Measurements from ENCODE around the gene PKNOX1. TPM values are rescaled to one million over a fixed set of nuclear protein-coding genes. Genes with fewer than 3 reads are reported as not detected.
"Not testable (repeated sequence)": the region's sequence is repeated elsewhere in the genome, so short reads cannot be mapped to it uniquely, and the experiment has no call there.

The PKNOX1 gene
- total RNA-seq, 2 experiments from 2014 or later, result 22.0 to 31.3 TPM

DNA sequence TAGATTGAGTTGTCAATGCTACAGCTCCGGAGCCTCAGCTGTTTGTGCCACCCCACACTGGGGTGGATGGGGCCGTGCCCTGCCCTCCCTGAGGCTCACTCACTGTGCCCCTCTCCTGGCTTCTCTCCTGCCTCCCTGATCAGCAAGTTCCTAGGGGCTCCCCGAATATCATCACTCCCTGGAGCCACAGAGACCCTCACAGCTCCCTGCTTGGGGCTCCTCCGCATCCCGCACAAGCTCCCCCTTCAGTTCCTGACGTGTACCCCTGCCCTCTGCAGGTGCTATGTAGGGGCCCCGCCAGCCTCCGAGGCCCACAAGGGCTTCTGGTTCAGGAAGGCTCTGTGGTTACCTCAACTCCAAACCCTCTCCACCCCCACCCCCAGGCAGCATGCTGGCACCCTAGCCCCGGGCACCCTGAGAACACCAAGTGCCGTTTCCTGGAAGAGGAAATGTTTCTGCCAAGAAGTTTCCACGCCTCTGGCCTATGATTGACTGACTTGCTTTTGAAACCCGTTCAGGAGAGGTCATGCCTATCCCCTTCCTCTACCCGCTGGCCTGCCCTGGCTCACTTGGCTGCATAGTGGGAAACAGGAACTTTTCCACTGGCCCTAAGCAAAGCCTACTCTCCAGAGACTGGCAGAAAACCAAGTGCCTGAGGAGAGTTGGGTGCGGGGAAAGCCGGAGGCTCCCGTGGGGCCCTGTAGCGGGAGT, 71.0 kb downstream of the PKNOX1 start:
- H3K27me3 Mint-ChIP-seq; H3K9me3 Mint-ChIP-seq (ENCODE audit: low read depth); H3K36me3 Mint-ChIP-seq; H3K4me3 Mint-ChIP-seq; DNase-seq; CTCF ChIA-PET; H3K27ac Mint-ChIP-seq; H3K4me1 Mint-ChIP-seq: not testable (repeated sequence)
- peak; percentile 51 for ATAC-seq

DNA sequence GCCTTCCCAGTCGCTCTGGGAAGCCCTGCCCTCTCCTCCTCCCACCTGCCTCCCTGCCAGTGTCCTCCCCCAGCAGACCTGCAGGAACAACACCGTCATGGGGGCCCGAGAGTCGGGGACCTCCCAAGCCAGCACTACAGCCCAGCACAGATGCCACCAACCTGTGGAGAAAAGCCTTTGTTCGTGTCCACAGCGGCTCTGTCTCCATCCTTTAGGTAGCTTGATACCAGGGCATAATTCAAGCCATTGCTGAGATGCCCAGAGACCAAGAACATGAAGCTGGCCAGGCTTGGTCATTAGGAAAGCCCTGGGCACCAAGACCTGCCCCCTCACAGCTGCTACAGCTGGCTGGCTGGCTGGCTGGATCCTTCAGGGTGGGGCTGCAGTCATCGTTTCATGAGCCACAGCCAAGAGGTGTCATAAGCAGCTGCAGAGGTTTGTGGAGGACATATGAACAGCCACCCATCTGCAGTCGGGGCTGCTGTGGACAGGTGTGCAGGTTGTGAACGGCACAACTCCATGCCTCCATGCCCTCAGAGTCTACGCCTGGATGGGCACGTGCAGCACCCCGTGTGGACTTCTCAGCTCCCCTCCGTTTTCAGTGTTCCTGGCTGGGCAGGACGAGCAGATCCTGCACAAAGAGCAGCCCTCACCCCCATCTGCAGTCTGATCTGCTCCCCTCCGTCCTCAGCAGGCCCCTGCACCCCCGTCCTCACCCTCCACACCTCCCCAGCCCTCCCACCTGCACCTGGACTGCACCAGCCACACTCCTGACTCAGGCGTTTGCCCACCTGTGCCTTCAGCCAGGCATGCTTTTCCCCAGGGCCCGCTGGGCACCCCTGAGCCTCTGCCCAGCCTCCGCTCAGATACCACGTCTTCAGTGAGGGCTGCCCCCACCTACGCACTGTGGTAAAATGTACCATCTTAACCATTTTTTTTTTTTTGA, 71.8 kb downstream of the PKNOX1 start:
- ATAC-seq; H3K36me3 Mint-ChIP-seq; DNase-seq; H3K9me3 Mint-ChIP-seq (ENCODE audit: low read depth); H3K4me3 Mint-ChIP-seq; H3K27ac Mint-ChIP-seq; CTCF ChIA-PET; H3K4me1 Mint-ChIP-seq; H3K27me3 Mint-ChIP-seq: not testable (repeated sequence)

DNA sequence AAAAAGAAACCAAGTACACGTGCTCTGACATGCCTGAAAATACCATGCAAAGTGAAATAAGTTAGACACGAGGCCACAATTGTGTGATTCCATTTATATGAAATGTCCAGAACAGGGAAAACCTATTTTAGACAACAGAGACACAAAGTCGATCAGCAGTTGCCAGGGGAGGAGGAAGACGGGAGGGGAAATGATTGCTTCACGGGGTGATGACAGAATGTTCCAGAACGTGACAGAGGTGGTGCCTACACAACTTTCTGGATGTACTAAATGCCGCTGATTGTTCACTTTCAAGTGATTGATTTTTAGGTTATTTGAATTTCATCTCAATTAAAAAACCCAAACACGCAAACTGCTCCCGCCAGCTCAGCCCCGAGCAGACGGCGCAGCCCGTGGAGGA, 78.8 kb downstream of the PKNOX1 start:
- H3K4me1 Mint-ChIP-seq; H3K4me3 Mint-ChIP-seq; CTCF ChIA-PET; H3K27me3 Mint-ChIP-seq; H3K36me3 Mint-ChIP-seq; ATAC-seq; H3K27ac Mint-ChIP-seq; H3K9me3 Mint-ChIP-seq (ENCODE audit: low read depth); DNase-seq: not testable (repeated sequence)

DNA sequence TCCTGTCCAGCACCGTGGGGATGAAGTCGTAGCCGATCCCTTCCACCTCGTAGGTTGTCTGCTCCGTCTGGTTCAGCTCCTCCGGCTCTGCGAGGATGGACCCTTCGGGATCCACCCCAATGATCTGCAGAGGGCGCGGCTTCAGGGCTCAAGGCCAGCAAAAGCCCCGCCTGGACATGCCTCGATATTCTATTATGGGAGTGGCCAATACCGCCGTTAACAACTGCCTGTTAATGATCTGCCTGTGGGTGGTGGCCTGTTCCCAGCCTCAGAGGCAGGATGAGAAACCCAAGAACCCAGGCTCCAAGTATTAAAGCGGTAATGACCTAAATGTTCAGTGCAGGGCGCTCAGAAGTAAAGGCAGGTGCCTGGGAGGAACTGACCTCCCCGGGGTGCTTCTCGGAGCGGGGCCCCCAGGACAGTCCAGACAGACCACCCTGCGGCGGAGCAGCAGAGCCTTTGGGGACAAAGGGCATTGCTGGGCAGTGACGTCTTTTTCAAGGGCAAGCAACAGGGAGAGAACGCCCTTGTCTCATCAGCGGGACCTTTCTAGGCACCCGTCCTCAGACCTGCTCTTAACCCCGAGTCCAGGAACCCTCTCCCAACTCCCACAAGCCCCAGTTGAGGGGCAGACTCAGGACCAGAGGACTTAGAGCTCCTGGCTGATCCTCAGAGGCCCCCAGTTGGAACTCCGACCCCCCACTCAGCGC, 88.7 kb downstream of the PKNOX1 start:
- H3K4me1 Mint-ChIP-seq; H3K27me3 Mint-ChIP-seq; ATAC-seq; CTCF ChIA-PET; H3K36me3 Mint-ChIP-seq; H3K27ac Mint-ChIP-seq; DNase-seq; H3K4me3 Mint-ChIP-seq; H3K9me3 Mint-ChIP-seq (ENCODE audit: low read depth): not testable (repeated sequence)

DNA sequence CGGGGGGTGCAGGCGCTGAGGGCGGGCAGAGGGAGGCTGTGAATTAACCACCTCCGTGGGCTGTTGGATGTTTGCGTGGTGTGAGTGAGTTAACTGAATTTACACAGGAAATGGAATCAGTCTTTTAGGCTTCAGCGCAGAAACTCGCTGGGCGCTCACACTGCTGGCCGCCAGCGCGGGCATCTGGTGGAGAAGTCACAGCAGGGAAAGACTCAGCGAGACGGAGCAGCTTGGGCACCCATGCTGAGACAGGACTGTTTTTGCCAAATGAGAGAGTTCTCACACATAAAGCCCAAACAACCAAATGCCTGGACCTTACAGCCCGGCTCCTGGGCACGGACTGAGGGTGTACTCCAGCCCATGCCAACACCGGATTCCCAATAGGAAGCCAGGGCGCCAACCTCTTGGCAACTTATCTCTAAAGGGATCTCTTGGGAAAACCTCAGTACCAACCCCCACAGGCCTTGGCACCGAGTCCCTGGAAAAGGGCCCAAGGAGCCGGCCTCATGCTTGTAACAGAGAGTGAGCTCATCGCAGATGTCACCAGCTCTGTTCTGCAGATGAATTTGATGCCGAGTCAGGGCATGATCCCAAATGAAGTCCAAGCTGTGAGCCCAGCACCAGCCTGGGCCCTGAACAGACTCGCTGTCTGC, 90.0 kb downstream of the PKNOX1 start:
- H3K9me3 Mint-ChIP-seq (ENCODE audit: low read depth); ATAC-seq; DNase-seq; H3K36me3 Mint-ChIP-seq; H3K27ac Mint-ChIP-seq; H3K4me1 Mint-ChIP-seq; H3K4me3 Mint-ChIP-seq; H3K27me3 Mint-ChIP-seq; CTCF ChIA-PET: not testable (repeated sequence)

DNA sequence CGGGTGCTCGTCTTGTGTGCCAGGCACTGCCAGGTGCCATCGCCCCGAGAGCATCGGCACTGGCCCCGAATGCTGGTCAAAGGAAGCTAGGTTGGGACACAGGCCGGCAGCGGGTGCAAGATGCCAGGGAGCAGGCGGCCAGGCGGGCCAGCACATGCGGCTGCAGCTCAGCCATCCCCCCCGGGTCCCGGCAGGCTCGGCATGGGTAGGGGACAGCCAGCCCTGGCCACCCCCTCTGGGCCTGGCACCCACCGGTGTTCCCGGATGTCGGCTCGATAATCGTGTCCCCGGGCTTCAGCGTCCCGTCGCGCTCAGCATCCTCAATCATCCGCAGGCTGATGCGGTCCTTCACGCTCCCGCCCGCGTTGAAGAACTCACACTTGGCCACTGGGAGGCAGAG, 91.6 kb downstream of the PKNOX1 start:
- H3K4me1 Mint-ChIP-seq; H3K27ac Mint-ChIP-seq; DNase-seq; ATAC-seq; CTCF ChIA-PET; H3K9me3 Mint-ChIP-seq (ENCODE audit: low read depth); H3K4me3 Mint-ChIP-seq; H3K36me3 Mint-ChIP-seq; H3K27me3 Mint-ChIP-seq: not testable (repeated sequence)

DNA sequence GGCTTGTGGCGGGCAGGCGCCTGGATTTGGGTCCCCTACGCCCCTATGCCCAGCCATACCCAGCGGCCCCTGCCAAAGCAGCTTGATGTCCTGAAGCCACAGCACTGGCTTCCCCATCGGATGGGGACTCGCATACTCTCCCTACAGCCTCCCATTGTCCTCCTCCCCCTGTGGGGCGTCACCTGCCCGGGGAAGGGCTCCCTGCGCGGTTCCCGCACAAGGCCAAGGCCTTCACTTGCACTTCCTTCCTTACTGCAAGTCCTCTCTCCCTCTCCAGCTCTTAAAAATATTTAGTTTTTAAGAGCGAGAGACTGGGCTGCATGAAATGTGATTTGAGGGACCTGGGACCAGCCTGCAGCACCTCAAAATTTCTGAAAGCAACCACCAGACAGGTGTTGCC, 92.3 kb downstream of the PKNOX1 start:
- DNase-seq; ATAC-seq; H3K36me3 Mint-ChIP-seq; H3K27ac Mint-ChIP-seq; H3K4me3 Mint-ChIP-seq; H3K27me3 Mint-ChIP-seq; H3K4me1 Mint-ChIP-seq; CTCF ChIA-PET; H3K9me3 Mint-ChIP-seq (ENCODE audit: low read depth): not testable (repeated sequence)

DNA sequence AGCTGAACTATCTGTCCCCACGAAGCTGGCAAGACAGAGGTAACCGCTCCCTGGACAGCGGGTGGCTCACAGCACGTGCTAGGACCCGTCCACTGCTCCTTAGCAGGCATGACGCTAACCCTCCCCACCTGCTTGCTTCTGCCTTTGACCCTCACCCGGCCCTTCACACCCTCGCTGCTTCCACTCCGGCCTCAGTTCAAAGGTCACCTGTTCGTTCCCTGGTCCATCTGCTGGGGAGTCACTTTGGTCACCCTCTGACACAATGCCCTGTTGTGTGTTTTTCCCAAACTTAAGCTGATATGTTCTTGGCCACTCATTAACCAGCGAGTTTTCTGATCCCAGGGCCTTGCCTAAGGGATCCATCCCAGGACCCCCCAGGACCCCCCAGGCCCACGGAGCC, 93.7 kb downstream of the PKNOX1 start:
- DNase-seq; ATAC-seq; H3K9me3 Mint-ChIP-seq (ENCODE audit: low read depth); H3K27ac Mint-ChIP-seq; H3K4me1 Mint-ChIP-seq; H3K36me3 Mint-ChIP-seq; H3K27me3 Mint-ChIP-seq; CTCF ChIA-PET; H3K4me3 Mint-ChIP-seq: not testable (repeated sequence)

DNA sequence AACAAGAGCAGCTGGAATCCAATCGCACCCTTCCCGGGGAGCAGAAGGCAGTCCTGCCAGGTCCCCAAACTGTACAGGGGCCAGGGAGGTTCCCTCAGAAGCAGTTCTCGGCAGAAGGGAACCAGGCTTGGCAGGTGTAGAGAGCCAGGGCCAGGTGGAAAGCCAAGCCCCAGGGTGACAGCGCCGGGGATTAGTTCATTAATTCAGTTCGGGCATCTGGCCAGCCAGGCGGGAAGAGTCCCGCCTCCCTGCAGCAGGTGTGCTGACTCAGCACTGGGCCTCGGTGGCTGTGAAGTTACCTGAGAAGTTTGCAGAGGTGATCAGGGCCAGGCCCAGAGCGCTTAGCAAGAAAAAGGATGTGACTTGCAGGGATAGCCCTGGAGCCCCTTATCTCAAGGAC, 95.3 kb downstream of the PKNOX1 start:
- ATAC-seq; H3K27me3 Mint-ChIP-seq; CTCF ChIA-PET; DNase-seq; H3K4me3 Mint-ChIP-seq; H3K4me1 Mint-ChIP-seq; H3K27ac Mint-ChIP-seq; H3K9me3 Mint-ChIP-seq (ENCODE audit: low read depth); H3K36me3 Mint-ChIP-seq: not testable (repeated sequence)

DNA sequence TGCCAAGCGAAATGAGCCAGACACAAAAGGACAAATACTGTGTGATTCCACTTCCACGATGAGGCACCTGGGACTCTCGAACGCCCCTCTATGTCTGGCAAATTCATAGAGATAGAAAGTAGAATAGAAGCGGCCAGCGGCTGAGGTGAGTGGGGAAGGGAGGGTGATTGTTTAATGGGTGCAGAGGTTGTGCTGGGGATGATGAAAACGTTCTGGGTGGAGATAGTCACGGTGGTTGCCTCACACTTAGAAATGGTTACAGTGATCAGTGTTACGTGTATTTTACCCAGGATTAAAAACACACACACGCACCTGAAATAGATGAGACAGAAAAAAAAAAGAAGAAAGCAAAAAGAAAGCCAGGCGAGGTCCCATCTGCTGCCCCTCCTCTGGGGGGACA, 98.4 kb downstream of the PKNOX1 start:
- H3K9me3 Mint-ChIP-seq (ENCODE audit: low read depth), result not testable (repeated sequence)

DNA sequence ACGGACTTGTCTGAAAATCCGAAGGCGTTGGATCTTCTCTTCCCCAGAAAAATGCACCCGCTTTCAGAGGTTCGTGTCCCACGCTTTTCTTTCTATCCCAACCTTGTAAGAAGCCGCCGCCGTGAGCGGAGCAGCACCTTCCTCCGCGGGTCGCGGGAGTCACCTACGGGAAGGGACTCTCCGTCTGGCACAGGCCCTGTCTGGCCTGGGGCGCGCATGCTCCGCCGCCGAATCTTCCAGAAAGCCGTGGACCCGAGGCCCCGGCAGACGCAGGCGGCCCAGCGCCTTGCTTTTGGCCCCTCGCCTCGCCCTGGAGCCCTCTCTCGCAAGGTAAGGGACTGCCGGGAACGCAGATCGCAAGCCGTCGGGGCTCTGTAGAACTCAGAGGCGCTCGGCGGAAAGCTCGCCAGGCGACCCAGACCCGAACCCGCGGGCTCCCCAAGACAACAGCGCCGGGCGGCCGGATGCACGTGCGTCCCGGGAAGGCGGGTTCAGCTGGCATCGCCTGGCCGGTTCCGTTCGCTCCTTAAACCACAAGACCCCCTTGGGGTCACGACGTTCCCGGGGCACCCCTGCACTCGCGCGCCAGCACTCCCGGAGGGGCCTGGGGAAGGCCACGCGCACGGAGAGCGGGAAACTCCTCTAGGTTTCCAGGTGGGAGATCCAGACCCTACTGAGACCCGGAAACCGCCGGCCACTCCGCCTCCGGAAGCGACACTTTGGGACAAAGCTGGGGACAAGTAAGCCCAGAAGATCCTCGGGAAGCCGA, 100.2 kb downstream of the PKNOX1 start:
- H3K4me1 Mint-ChIP-seq, ATAC-seq, H3K4me3 Mint-ChIP-seq: not testable (repeated sequence)

More for the DNA sequence above, 98.4 kb downstream of the PKNOX1 start:
- ATAC-seq, DNase-seq, H3K27ac Mint-ChIP-seq, H3K4me3 Mint-ChIP-seq, H3K36me3 Mint-ChIP-seq, CTCF ChIA-PET, H3K27me3 Mint-ChIP-seq, H3K4me1 Mint-ChIP-seq: not testable (repeated sequence)

DNA sequence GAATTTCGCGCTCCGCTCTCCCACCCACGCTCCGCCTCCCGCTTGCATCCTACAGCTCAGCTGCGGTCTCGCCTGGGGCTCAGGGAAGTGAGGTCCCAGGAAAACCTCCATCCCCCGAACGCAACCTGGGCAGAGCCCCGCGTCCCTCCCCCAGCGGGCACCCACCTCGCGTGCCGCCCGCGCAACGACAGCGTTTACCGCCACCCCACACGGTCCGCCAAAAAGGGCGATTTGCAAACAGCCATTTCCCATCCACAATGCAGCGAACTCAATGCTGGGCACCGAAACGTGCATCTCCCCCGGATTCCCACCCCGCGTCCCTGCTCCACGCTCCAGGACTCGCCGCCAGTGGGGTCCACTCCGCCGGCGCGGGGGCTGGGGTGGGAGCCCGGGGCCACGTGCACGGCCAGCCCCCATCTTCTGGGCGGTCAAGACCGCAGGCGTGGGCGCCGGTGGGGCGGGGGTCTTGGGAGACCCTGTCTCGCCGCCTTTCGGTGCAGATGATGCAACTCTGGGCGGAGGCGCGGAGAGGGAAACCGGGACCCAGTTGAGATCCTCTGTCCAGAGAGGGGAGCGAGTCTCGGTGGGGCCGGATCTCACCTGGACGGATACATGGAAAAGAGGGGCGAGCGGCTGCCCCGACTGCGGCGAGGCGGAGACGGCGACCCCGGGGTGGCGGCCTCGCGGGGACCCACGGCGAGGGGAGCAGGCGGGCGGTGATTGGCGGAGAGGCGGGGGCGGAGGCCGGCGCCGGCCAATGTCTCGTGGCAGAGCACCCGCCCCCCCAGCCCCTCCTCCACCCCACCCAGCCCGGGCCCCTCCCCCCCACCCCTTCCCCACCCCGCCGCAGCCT, 101.0 kb downstream of the PKNOX1 start, which contains the start of gene CBS:
TSS of gene CBS (minus strand) at position 666 of the 853 bp plus-strand sequence. CDS start 3,642 bp downstream, outside the sequence.
- H3K36me3 Mint-ChIP-seq; H3K27me3 Mint-ChIP-seq; H3K27ac Mint-ChIP-seq; H3K4me3 Mint-ChIP-seq; CTCF ChIA-PET; H3K9me3 Mint-ChIP-seq (ENCODE audit: low read depth); DNase-seq; H3K4me1 Mint-ChIP-seq: not testable (repeated sequence)
- peak; percentile 61 for ATAC-seq

More for the DNA sequence above, 100.2 kb downstream of the PKNOX1 start:
- H3K36me3 Mint-ChIP-seq; H3K27ac Mint-ChIP-seq; H3K27me3 Mint-ChIP-seq; H3K9me3 Mint-ChIP-seq (ENCODE audit: low read depth); CTCF ChIA-PET; DNase-seq: not testable (repeated sequence)

Data from activated CD8-positive, alpha-beta memory T cell treated with anti-CD3 and anti-CD28 coated beads, Interleukin-2, amount 10 ng/mL, durations not matched to agents 7 days and 5 days (primary cell).